ENCODE data around the gene ZBED2. TPM values are rescaled to one million over a fixed set of nuclear protein-coding genes. Genes with fewer than 3 reads are reported as not detected.

The ZBED2 gene
- total RNA-seq, 2 experiments from 2014 or later: 670 to 671 TPM

DNA sequence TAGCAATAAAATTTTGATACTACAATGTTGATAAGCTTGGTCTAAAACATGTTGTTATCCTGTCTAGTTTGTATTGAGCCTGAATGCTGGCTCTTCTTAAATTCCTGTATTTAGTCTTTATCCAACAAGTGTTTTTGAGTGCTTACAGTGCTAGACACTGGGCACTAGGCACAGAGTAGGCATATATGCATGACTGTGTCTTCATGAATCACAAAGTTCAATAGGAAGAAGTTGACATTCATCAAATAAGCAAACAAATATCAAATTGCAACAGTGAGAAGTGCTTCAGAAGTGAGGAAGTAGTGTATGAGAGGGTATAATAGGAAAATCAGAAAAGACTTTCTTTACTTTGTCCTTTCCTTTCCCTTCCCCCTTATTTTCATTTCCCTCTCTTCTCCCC lies 46.4 kb downstream of the ZBED2 start:
- ChIA-PET POLR2A (interaction anchor here (0.7 to 5.2 kb wide), 5 partner anchors 41 to 68 kb away, joined by 3 to 39 read pairs (median 5); partner anchors contain the start of gene ZBED2), CTCF (no interaction called here)

DNA sequence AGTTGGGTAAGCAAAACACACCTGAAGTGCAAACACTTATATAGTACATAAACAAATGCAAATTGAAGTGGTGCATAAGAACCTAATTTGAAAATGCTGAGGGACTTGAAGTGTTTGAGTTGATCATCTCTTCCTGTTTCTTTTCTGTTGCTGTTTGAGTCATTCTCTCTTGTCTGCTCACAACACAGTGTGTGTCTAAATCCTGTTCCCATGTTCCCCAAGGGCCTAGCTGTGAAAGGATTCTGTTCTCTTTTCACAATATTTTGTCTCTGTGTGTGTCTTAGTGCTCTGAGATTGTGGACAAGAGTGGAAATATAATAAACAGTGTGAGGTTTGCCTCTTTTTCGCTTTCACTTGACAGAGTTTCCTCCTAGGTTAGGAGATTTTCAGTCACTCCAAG lies 47.1 kb downstream of the ZBED2 start:
- POLR2A ChIA-PET: interaction anchor here (0.6 to 5.2 kb wide), 8 partner anchors 42 to 70 kb away, joined by 3 to 39 read pairs (median 4); partner anchors contain the start of gene ZBED2

GRCh38 chr3:111547631-111548030 lies 47.5 kb downstream of the ZBED2 start:
- CTCF ChIA-PET: interaction anchor here (0.7 to 2.0 kb wide), 7 partner anchors 40 to 69 kb away, joined by 3 to 6 read pairs (median 4); partner anchors contain the start of gene ZBED2
- POLR2A ChIA-PET: interaction anchor here (0.6 to 5.2 kb wide), 8 partner anchors 42 to 70 kb away, joined by 3 to 39 read pairs (median 4); partner anchors contain the start of gene ZBED2

More for the DNA sequence above, 47.1 kb downstream of the ZBED2 start:
- CTCF ChIA-PET: interaction anchor here (0.7 to 2.0 kb wide), 5 partner anchors 40 to 68 kb away, joined by 3 to 6 read pairs (median 4); partner anchors contain the start of gene ZBED2

DNA sequence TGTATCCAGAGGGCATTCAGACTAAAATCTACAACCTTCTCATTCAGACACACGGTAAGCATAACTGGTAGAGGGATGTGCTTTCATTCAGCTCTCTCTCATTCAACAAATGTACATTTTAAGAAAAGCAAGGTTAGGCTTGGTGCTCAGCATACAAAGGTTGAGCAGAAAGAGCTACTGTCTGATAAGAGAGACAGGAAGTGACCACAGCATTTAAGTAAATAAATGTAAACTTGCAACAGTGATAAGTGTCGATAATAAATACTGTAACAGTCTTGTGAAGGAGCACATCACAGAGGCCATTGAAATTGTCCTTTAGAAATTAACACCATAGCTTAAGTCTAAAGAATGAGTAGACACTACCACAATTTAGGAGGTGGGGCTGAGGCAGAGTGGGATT lies 49.8 kb downstream of the ZBED2 start:
- ChIA-PET CTCF (interaction anchor here (0.9 to 1.6 kb wide), 2 partner anchors 32 to 71 kb away, joined by 3 to 5 read pairs; no protein-coding TSS in a partner anchor), POLR2A (interaction anchor here (1.0 to 5.2 kb wide), 4 partner anchors 45 to 71 kb away, joined by 6 to 39 read pairs (median 14); partner anchors contain the start of gene ZBED2)

Other genes with a start within 250 kb of the ZBED2 start
- gene CD96, start 53.1 kb downstream of the ZBED2 start, total RNA-seq: 10 to 100 TPM; 68.3 to 69.1 TPM
- gene PLCXD2, start 79.3 kb upstream of the ZBED2 start, total RNA-seq: 10 to 100 TPM; 10.9 to 11.3 TPM

Data from activated CD8-positive, alpha-beta memory T cell treated with anti-CD3 and anti-CD28 coated beads for 36 hours (primary cell).